ENCODE data around the gene BRMS1L. TPM values are rescaled to one million over a fixed set of nuclear protein-coding genes. Genes with fewer than 3 reads are reported as not detected.

The BRMS1L gene
- total RNA-seq, 2 experiments from 2014 or later: 6.1 to 9.2 TPM

DNA sequence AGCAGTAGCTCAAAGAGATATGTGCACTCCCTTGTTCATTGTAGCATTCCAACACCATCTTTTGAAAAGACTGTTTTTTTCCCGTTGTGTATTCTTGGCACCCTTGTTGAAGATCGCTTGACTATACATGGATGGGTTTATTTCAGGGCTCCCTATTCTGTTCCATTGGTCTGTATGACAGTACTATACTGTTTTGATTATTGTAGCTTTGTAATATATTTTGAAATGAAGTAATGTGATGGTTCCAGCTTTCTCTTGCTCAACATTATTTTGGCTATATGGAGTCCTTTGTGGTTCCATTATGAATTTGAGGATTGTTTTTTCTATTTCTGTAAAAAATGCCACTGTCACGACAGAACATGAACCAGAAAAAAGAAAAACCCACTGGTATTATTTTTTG, 25.7 kb downstream of the BRMS1L start:
- Histone ChIP-seq H3K9me3 (ENCODE audit: control insufficient read depth in 1 of 2, insufficient read depth in 1 of 2, low read length in 2 of 2) (no peaks in the 10 kb centered on the region), H3K36me3 (ENCODE audit: insufficient read depth, low read length) (peaks cover 10% of the 10 kb centered on the region), H3K4me1 (ENCODE audit: insufficient read depth, low read length) (no peaks in the 10 kb centered on the region), H3K4me3 (ENCODE audit: low read length) (no peak overlapping the region), H3K27ac (ENCODE audit: low read depth in 1 of 2, low read length in 2 of 2) (no peak overlapping the region), H3K27me3 (ENCODE audit: control insufficient read depth in 1 of 2, insufficient read depth in 2 of 2, low read length in 2 of 2) (no peaks in the 10 kb centered on the region)
- intact Hi-C loops (cut with DNase I, micrococcal nuclease): no loop called here
- H3K4me3 Mint-ChIP-seq: no peak overlapping the region
- no peaks in the 10 kb centered on the region for H3K27me3 Mint-ChIP-seq
- H3K9me3 Mint-ChIP-seq: no peaks in the 10 kb centered on the region
- POLR2A ChIA-PET: no interaction called here
- no peaks in the 10 kb centered on the region for H3K4me1 Mint-ChIP-seq (ENCODE audit: low read depth)
- H3K36me3 Mint-ChIP-seq (ENCODE audit: low read depth): peaks cover 69% of the 10 kb centered on the region
- CTCF ChIA-PET: no interaction called here
- ATAC-seq (ENCODE audit: poor library complexity) (no peak), DNase-seq (no peak)
- H3K27ac Mint-ChIP-seq: no peak overlapping the region
- no peak for TF ChIP-seq CTCF (IDR thresholded peaks at IDR 0.05)

- peaks cover 66% of the 10 kb centered on the region for H3K36me3 Mint-ChIP-seq (ENCODE audit: low read depth)
- H3K9me3 ChIP-seq (ENCODE audit: control insufficient read depth in 1 of 2, insufficient read depth in 1 of 2, low read length in 2 of 2): no peaks in the 10 kb centered on the region
- ChIA-PET POLR2A (no interaction called here), CTCF (no interaction called here)
- no peak for TF ChIP-seq CTCF (IDR thresholded peaks at IDR 0.05)
- no peaks in the 10 kb centered on the region for H3K9me3 Mint-ChIP-seq
- H3K27me3 Mint-ChIP-seq: no peaks in the 10 kb centered on the region
- intact Hi-C loops (cut with DNase I, micrococcal nuclease): no loop called here
- H3K27me3 ChIP-seq (ENCODE audit: control insufficient read depth in 1 of 2, insufficient read depth in 2 of 2, low read length in 2 of 2): no peaks in the 10 kb centered on the region
- peaks cover 10% of the 10 kb centered on the region for H3K36me3 ChIP-seq (ENCODE audit: insufficient read depth, low read length)
- no peak overlapping the region for H3K4me3 Mint-ChIP-seq
- H3K4me1 Mint-ChIP-seq (ENCODE audit: low read depth): no peaks in the 10 kb centered on the region
- no peak overlapping the region for H3K4me3 ChIP-seq (ENCODE audit: low read length)
- DNase-seq: no peak
- H3K27ac Mint-ChIP-seq: no peak overlapping the region
- ATAC-seq (ENCODE audit: poor library complexity): no peak
- H3K27ac ChIP-seq (ENCODE audit: low read depth in 1 of 2, low read length in 2 of 2): no peak overlapping the region
- H3K4me1 ChIP-seq (ENCODE audit: insufficient read depth, low read length): no peaks in the 10 kb centered on the region
Observed at GRCh38 chr14:35853225-35853624, 27.1 kb downstream of the BRMS1L start.

DNA sequence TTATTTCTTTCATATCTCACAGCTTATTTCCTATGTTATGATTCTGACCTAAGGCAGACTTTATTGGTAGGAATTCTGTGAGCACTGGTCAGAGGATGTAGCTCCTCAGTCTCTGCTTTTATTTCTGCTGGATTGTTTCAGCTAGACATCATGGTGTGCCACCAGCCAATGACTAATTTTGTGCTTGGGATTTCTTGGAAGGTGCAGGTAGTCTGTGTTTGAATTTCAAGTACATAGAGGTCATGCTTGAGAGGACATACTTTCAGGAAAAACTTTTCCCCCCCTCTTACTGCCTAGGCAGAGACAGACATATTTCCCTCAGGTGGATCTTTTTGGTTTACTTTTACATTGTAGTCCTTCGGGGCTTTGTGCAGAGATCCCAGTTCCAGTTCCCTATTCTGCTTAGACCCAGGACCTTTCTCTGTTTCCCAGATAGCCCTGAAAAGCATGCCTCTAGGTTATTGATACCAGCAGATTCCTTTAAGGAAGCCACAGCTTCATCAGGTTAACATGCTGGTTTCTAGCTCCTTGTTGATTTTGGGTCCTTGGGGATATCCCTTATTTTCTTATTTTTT, 28.6 kb downstream of the BRMS1L start:
- H3K4me3 ChIP-seq (ENCODE audit: low read length): no peak overlapping the region
- peaks cover 63% of the 10 kb centered on the region for H3K36me3 Mint-ChIP-seq (ENCODE audit: low read depth)
- POLR2A ChIA-PET: no interaction called here
- H3K27ac Mint-ChIP-seq: no peak overlapping the region
- H3K9me3 Mint-ChIP-seq: no peaks in the 10 kb centered on the region
- H3K9me3 ChIP-seq (ENCODE audit: control insufficient read depth in 1 of 2, insufficient read depth in 1 of 2, low read length in 2 of 2): no peaks in the 10 kb centered on the region
- H3K27me3 ChIP-seq (ENCODE audit: control insufficient read depth in 1 of 2, insufficient read depth in 2 of 2, low read length in 2 of 2): no peaks in the 10 kb centered on the region
- H3K4me1 Mint-ChIP-seq (ENCODE audit: low read depth): no peaks in the 10 kb centered on the region
- ATAC-seq (ENCODE audit: poor library complexity) (no peak), DNase-seq (no peak)
- no peak overlapping the region for H3K27ac ChIP-seq (ENCODE audit: low read depth in 1 of 2, low read length in 2 of 2)
- H3K36me3 ChIP-seq (ENCODE audit: insufficient read depth, low read length): peaks cover 17% of the 10 kb centered on the region
- no peaks in the 10 kb centered on the region for H3K27me3 Mint-ChIP-seq
- TF ChIP-seq CTCF (IDR thresholded peaks at IDR 0.05): no peak
- CTCF ChIA-PET: no interaction called here
- H3K4me3 Mint-ChIP-seq: no peak overlapping the region
- intact Hi-C loops (cut with DNase I, micrococcal nuclease): no loop called here
- no peaks in the 10 kb centered on the region for H3K4me1 ChIP-seq (ENCODE audit: insufficient read depth, low read length)
